HFFc6 (cell line): Measurements from ENCODE around the gene TTBK2. TPM values are rescaled to one million over a fixed set of nuclear protein-coding genes. Genes with fewer than 3 reads are reported as not detected.

Experiments
- DNase-seq: peaks from one replicate; pipeline ENCODE4 v3.0.0-alpha.2; 2018
- H3K27ac Mint-ChIP-seq: 2 replicates; pipeline ENCODE4 v1.8.0; 2020; ENCODE audit warnings: mild to moderate bottlenecking, mixed read lengths
- H3K27me3 Mint-ChIP-seq: 2 replicates; pipeline ENCODE4 v1.8.0; 2021; ENCODE audit warnings: mild to moderate bottlenecking, moderate library complexity, mixed read lengths; ENCODE audit not compliant: insufficient read depth
- H3K36me3 Mint-ChIP-seq: 2 replicates; pipeline ENCODE4 v1.8.0; 2021; ENCODE audit warnings: low read depth, mixed read lengths
- H3K4me1 Mint-ChIP-seq: 2 replicates; pipeline ENCODE4 v1.8.0; 2020; ENCODE audit warnings: low read depth, mixed read lengths
- H3K4me3 Mint-ChIP-seq: 2 replicates; pipeline ENCODE4 v1.8.0; 2020; ENCODE audit warnings: mild to moderate bottlenecking, moderate library complexity, mixed read lengths
- H3K9me3 Mint-ChIP-seq: 2 replicates; pipeline ENCODE4 v1.8.0; 2020; ENCODE audit warnings: mild to moderate bottlenecking, mixed read lengths
- CTCF ChIP-seq: fragments of 200-600 bp; sonication (generic); IDR thresholded peaks from 2 replicates; pipeline ENCODE4 v1.5.0; 2021; ENCODE audit warnings: antibody characterized with exemption, mild to moderate bottlenecking
- total RNA-seq, 6 experiments: library from RNA; stranded (reverse); fragmentation: NEBNext Ultra II Directional; extraction: Animal tissue kit (Norgen Biotek cat#: 25700); gene quantifications; 2 replicates in 1 of 6; 3 replicates in 5 of 6; pipeline ENCODE4 v1.2.3, GENCODE V29; 2021

The TTBK2 gene
- total RNA-seq, 6 experiments from 2014 or later = 9.4 to 12.6 (median 10.2) TPM

DNA sequence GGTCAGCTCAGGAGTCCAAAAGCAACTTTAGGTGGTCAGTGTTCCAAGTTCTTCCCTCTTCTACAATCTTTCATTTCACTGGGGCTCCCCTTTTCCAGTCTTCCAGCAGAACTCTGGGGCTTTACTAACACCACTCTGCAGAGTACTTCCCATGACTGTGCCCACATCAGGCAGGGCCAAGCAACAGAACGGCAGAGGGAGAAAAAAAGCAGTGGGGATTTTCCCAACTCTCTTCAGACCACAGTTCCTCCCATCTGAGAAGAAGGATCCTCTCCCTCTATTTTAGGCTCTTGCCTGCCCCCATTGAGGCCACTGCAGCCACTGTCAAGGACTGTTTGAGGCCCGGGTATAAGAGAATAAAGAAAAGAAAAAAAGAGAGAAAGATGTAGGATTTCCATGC is 70.7 kb downstream of the TTBK2 start:
- H3K27me3 Mint-ChIP-seq = no peaks in the 10 kb centered on the region
- DNase-seq = no peak
- H3K9me3 Mint-ChIP-seq = no peaks in the 10 kb centered on the region
- H3K36me3 Mint-ChIP-seq = 0 out of 2 replicates have a peak, but pooled peaks cover 8% of the 10 kb centered on the region
- no peaks in the 10 kb centered on the region; the same call in 1 of the 2 replicates for H3K4me1 Mint-ChIP-seq
- TF ChIP-seq CTCF = no peak
- no peak overlapping the region for H3K27ac Mint-ChIP-seq
- no peak overlapping the region for H3K4me3 Mint-ChIP-seq

DNA sequence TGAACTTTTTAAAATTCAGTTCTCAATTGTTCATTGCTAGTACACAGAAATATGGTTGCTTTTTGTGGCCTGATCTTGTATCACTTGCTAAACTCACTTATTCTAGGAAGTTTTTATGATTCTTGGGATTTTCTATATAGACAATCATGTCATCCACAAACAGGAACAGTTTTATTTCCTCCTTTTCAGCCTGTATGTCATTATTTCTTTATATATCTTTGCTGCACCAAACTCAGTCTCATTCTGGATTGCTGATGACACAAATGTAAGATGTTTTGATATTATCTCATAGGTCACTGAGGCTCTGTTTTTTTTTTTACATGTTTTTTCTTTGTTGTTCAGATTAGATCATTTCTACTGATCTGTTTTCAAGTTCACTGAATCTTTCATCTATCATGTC is 71.7 kb downstream of the TTBK2 start:
- no peaks in the 10 kb centered on the region for H3K4me1 Mint-ChIP-seq

DNA sequence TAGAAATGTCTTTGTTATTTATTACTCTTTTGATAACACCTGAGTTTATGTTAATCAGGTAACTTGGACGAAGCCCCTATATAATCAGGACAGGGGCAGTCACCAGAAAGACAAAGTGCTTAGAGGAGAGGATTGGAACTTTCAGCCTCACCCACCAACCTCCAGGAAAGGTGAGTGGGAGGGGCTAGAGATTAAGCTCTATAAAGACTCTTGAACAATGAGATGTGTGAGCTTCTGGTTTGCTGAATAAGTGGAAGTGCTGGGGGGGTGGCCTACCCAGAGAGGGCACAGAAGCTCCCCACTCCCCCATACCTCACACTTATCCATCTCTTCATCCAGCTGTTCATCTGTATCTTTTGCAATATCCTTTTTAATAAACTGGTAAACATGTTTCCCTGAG is 73.9 kb downstream of the TTBK2 start:
- H3K36me3 Mint-ChIP-seq = peaks cover 19% of the 10 kb centered on the region

More for the DNA sequence above, 71.7 kb downstream of the TTBK2 start:
- peaks cover 11% of the 10 kb centered on the region for H3K36me3 Mint-ChIP-seq
- no peak for TF ChIP-seq CTCF
- no peak for DNase-seq
- H3K9me3 Mint-ChIP-seq = peaks cover 2% of the 10 kb centered on the region; the same call in 1 of the 2 replicates
- H3K27me3 Mint-ChIP-seq = no peaks in the 10 kb centered on the region
- no peak overlapping the region for H3K4me3 Mint-ChIP-seq
- H3K27ac Mint-ChIP-seq = no peak overlapping the region

GRCh38 chr15:42845581-42845980 is 75.0 kb downstream of the TTBK2 start:
- Mint-ChIP-seq H3K27me3 (no peaks in the 10 kb centered on the region), H3K36me3 (peaks cover 19% of the 10 kb centered on the region), H3K4me3 (no peak overlapping the region), H3K27ac (no peak overlapping the region), H3K4me1 (no peaks in the 10 kb centered on the region), H3K9me3 (peaks cover 4% of the 10 kb centered on the region; the same call in 1 of the 2 replicates)
- DNase-seq = no peak
- TF ChIP-seq CTCF = no peak

More for the DNA sequence above, 73.9 kb downstream of the TTBK2 start:
- H3K27ac Mint-ChIP-seq = no peak overlapping the region
- H3K27me3 Mint-ChIP-seq = no peaks in the 10 kb centered on the region
- TF ChIP-seq CTCF = no peak
- H3K4me1 Mint-ChIP-seq = no peaks in the 10 kb centered on the region
- no peak overlapping the region for H3K4me3 Mint-ChIP-seq
- peaks cover 4% of the 10 kb centered on the region; the same call in 1 of the 2 replicates for H3K9me3 Mint-ChIP-seq
- DNase-seq = no peak

- no peak for DNase-seq
- peaks cover 11% of the 10 kb centered on the region for H3K36me3 Mint-ChIP-seq
- H3K27me3 Mint-ChIP-seq = no peaks in the 10 kb centered on the region
- no peak overlapping the region for H3K4me3 Mint-ChIP-seq
- H3K9me3 Mint-ChIP-seq = peaks cover 4% of the 10 kb centered on the region; the same call in 1 of the 2 replicates
- H3K27ac Mint-ChIP-seq = no peak overlapping the region
- no peak for TF ChIP-seq CTCF
- no peaks in the 10 kb centered on the region for H3K4me1 Mint-ChIP-seq
Observed at GRCh38 chr15:42843699-42844098, 76.9 kb downstream of the TTBK2 start.

- Mint-ChIP-seq H3K27me3 (no peaks in the 10 kb centered on the region; the same call in 1 of the 2 replicates), H3K4me1 (peaks cover 8% of the 10 kb centered on the region), H3K36me3 (peaks cover 4% of the 10 kb centered on the region; the same call in 1 of the 2 replicates), H3K9me3 (no peaks in the 10 kb centered on the region), H3K27ac (no peak overlapping the region), H3K4me3 (no peak overlapping the region)
- no peak for DNase-seq
- TF ChIP-seq CTCF = no peak
Observed at GRCh38 chr15:42836251-42836650, 84.3 kb downstream of the TTBK2 start.
